NK-92 (cell line): ENCODE data around the gene KBTBD13.

Source experiments
- DNase-seq: peaks from one replicate; lab custom pipeline; 2025; ENCODE audit not compliant: unreplicated experiment; lab: John Stamatoyannopoulos, UW

KBTBD13 gene

DNA sequence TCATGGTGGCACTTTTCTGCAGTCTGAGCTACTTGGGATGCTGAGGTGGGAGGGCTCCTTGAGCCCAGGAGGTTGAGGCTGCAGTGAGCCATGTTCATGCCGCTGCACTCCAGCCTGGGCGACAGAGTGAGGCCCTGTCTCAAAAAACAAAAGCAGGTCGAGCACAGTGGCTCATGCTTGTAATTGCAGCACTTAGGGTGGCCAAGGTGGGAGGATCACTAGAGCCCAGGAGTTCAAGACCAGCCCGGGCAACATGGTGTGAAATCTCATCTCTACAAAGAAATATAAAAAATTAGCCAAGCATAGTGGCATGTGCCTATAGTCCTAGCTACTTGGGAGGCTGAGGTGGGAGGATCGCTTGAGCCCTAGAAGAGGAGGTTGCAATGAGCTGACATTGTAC, 28.5 kb downstream of the KBTBD13 start:
- DNase-seq: no peak

DNA sequence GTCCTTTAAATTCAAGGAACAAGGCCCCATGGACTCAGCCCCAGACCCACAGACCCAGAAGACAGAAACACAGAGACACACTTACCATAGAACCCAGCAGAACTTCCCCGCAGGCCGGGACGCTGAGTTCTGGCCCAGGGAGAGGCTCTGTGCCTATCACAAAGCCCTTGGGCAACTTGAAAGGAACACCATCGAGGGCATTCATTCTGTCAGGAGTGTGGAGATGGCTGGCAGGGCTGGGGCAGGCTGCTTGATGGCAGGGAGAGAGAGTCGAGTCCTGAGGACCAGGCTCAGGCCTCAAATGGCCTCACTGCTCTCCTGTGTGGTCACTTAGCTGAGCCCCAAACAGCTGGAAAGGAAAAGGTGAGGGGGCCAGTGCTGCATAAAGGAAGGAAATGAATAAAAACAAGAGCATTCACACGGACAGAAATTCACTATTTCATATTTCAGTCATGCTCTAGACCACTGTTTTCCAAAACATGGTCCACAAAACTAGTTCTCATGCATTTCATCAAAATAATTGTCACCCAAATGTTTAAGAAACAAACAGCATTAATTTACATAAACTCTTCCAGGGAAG, 29.6 kb downstream of the KBTBD13 start:
- DNase-seq: no peak

DNA sequence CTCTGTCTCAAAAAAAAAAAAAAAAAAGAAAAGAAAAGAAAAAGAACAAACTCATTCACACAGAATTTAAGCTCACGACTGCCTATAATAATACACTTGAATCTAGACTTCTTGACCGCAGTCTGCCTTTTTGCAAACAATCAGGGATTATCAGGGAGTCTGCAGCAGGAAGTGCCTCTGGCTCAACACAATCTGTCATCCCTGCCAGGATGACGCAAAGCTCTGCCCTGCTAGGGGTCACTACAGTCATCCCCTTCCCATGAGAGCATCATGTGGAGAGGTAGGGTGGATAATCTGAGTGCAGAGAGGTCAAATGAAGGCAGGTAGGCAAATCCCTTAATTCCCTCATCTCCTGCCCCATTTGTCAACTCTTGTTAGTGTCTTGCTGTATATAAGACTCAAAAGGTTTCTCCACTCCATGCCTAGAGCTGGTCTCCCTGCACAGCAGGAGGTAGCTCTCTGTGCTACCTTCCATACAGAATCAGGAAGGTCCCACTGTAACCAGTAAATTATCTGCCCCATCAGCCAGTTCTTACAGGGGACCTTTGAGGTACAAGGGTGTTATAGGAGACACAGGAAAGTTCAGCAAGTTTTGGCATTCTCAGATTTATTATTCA, 34.2 kb downstream of the KBTBD13 start:
- DNase-seq: no peak

- DNase-seq: no peak
Observed at GRCh38 chr15:65115086-65115485, 38.5 kb downstream of the KBTBD13 start, which contains the start of gene UBAP1L. Gene UBAP1L, minus strand, starts transcription at chr15:65115200. Its CDS starts 8,985 bp downstream, at chr15:65106215.

DNA sequence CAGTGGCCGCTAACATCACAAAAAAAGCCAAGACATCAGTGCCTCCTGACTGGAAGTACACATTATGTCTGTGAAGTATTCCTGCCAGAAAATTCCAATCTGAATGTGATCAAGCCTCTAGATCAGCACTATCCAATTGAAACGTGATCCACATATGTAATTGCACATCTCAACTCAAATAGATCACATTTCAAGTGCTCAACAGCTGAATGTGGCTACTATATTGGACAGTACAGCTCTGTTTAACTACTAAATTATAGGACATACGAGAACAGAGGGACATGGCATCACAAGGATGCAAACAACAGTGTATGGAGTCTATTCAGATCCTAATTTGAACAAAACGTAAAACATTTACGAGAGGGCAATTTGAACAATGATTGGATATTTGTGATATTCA, 39.0 kb downstream of the KBTBD13 start:
- DNase-seq: no peak
